ENCODE results near the gene EFNA2.

EFNA2 gene

GRCh38 chr19:1260749-1261537 lies 24.7 kb upstream of the EFNA2 start:
- peak; percentile 97 for DNase-seq

- DNase-seq, result no peak
Measured at GRCh38 chr19:1261538-1261797, 24.2 kb upstream of the EFNA2 start.

- no peak for DNase-seq
Measured at GRCh38 chr19:1261798-1262622, 23.7 kb upstream of the EFNA2 start.

- DNase-seq, result no peak
Measured at GRCh38 chr19:1262623-1263123, 23.0 kb upstream of the EFNA2 start.

- no peak for DNase-seq
Measured at GRCh38 chr19:1263188-1263587, 22.5 kb upstream of the EFNA2 start.

GRCh38 chr19:1264801-1265614 lies 20.7 kb upstream of the EFNA2 start:
- no peak for DNase-seq

GRCh38 chr19:1265615-1266128 lies 20.0 kb upstream of the EFNA2 start:
- peak; percentile 43 for DNase-seq

- DNase-seq, result peak; percentile 82
Measured at GRCh38 chr19:1266129-1266915, 19.4 kb upstream of the EFNA2 start.

- DNase-seq, result peak; percentile 52
Measured at GRCh38 chr19:1266916-1267476, 18.7 kb upstream of the EFNA2 start.

GRCh38 chr19:1267477-1268225 lies 18.0 kb upstream of the EFNA2 start:
- no peak for DNase-seq

- DNase-seq, result no peak
Measured at GRCh38 chr19:1268226-1269064, 17.2 kb upstream of the EFNA2 start.

GRCh38 chr19:1269065-1269477 lies 16.6 kb upstream of the EFNA2 start, which contains the start of gene CIRBP:
CIRBP (plus strand) TSS chr19:1269332; CDS start chr19:1270934, 1,602 bp downstream.
- peak; percentile 100 for DNase-seq

- peak; percentile 86 for DNase-seq
Measured at GRCh38 chr19:1269478-1270212, 16.0 kb upstream of the EFNA2 start.

- no peak for DNase-seq
Measured at GRCh38 chr19:1270213-1270853, 15.3 kb upstream of the EFNA2 start.

- DNase-seq, result no peak
Measured at GRCh38 chr19:1270854-1271527, 14.7 kb upstream of the EFNA2 start.

GRCh38 chr19:1271528-1272422 lies 13.9 kb upstream of the EFNA2 start:
- DNase-seq, result no peak
